Lower leg skin (tissue), 4 donors: ENCODE data around the gene ADGRL1. TPM values are rescaled to one million over a fixed set of nuclear protein-coding genes. Genes with fewer than 3 reads are reported as not detected.
"Not testable (repeated sequence)": the region's sequence is repeated elsewhere in the genome, so short reads cannot be mapped to it uniquely, and the experiment has no call there.

Experiments used
- DNase-seq, 2 donors: peaks; one replicate each; pipeline ENCODE4 v3.0.0-alpha.2; 2019; ENCODE audit warnings: low spot score in 2 of 2
- H3K4me3 ChIP-seq: fragments of 200-600 bp; sonication (generic); 2 replicates; pipeline ENCODE4 v1.5.1; 2017; ENCODE audit warnings: mild to moderate bottlenecking, low read depth; ENCODE audit not compliant: poor library complexity, severe bottlenecking
- POLR2A ChIP-seq, 2 donors: fragments of 450-650 bp; IDR thresholded peaks; one replicate each; pipeline ENCODE4 v1.6.1; 2016 to 2017; ENCODE audit warnings: antibody characterized with exemption in 2 of 2, mild to moderate bottlenecking in 1 of 2, moderate library complexity in 1 of 2
- WGBS, 2 donors: methylation state at CpG; one replicate each; pipeline ENCODE4 v1.1.5; 2018; 5-methylcytosine and 5-hydroxymethylcytosine counted together
- intact Hi-C: fragments of 100-400 bp; cut with DNase I; formaldehyde crosslinking; loops from one replicate; pipeline ENCODE4 v1.15.0; 2023; ENCODE audit warnings: low total_unique reads
- total RNA-seq, 4 donors: library from RNA; depleted of rRNA; stranded (reverse); fragments of >200 nt; gene quantifications; one replicate each; pipeline ENCODE4 v1.1.0, GENCODE V29; 2016
- TF ChIP-seq, protein P1 (sequence below), 3 donors: fragments of 450-650 bp; IDR thresholded peaks; one replicate each; pipeline ENCODE4 v1.5.1; 2016; ENCODE audit warnings: antibody characterized with exemption in 3 of 3, mild to moderate bottlenecking in 3 of 3, moderate library complexity in 2 of 3

The ADGRL1 gene
- 10 to 100 TPM; 27.6 to 37.7 (median 29.8) TPM for total RNA-seq

DNA sequence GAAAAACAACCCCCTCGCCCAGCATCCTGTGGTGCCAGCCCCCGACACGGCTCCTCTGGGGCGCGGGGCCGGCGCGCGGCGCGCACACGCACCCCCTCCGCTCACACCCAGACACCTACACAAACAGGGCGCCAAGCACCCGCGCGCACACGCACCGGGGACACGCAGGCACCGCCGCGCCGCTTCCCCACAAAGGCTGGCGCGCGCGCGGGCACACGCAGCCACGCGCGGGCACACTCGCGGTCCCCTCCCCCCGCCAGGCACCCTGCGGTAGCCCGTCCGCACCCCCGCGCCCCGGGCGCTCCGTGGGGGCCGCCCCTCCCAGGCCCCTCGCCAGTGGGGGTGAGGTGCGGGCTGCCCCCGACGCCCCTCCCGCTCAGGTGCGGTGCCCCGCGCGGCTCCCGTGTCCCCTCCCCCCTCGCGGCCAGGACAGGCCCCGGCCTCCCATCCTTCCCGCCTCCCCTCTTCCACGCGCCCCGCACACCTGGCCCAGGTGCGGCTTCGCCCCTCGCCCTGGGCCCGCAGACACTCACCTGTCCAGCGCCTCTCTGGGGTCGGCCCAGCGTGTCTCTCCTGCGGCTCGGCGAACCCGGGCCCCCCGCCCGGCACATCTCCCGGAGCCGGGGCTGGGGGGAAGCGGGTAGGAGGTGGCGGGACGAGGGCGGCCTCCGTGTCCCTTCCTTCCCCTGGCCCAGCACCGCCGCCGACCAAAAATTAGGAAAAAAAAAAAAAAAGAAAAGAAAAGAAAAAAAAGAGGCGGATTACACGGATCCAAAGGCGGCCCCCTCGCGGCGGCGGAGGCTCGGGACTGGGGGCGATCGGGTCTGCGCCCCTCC is at the start of gene ADGRL1:
ADGRL1 (minus strand) TSS at position 718 of the 836 bp plus-strand sequence. CDS start 22,567 bp downstream, outside the sequence.
- WGBS, 2 donors = 0 to 2% methylated on average over 38 to 48 of the region's 96 CpGs
- intact Hi-C loops, DNase-seq: not testable (repeated sequence)
- peak within 1 kb of the TSS; percentile 45 for H3K4me3 ChIP-seq

DNA sequence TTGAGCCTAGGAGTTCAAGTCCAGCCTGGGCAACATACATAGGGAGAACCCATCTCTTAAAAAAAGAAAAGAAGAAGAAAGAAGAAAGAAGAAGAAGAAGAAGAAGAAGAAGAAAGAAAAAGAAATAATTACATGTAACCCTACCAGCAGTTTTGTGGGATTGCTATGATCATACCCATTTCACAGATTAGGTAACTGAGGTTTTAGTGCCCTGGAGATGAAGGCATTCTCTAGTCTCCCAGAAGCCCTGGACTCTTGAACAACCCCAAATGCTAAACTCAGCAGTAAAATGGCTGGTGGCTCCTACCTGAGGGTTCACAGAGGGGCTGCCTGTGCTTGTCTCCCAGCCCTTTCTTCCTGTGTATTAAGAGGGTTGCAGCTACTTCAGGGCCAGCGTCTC is 49.3 kb upstream of the ADGRL1 start:
- H3K4me3 ChIP-seq, intact Hi-C loops, DNase-seq: not testable (repeated sequence)
- 79 to 93% methylated on average over 1 of the region's 1 CpG for WGBS, 2 donors

DNA sequence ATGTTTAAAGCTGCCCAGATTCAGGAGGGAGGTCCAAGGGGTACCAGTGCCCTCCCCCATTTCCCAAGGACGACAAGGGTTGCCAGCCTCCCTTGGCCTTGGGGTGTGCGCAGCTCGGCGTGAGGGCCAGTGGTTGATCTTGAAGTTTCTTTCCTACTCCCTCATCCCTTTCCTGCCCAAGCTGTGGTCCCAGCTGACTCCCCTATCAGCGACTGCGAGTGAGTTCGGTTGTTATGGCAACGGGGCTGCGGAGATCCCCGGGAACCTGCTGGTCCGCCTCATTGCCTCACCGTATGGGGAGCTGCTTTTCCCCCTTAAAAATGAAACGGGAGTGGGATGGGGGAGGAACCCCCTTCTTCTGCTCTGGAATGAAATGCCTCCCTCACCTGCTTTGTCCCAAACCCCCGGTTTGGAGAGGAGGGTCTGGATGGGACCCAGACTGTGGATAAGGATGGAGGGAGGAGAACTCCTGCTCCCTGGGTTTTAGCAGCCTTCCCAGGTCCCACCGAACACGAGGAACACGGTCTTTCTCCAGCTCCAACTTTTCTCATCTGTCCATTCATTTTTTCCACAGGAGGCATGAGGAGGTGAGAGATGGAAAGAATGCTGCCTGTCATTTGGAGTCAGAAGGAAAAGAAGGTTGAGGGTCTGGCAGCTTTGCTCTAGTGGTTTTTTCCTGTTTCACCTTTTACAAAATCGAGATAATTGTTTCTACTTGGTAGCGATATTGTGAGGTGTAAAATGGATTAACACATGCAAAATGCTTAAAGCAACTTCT is 48.0 kb upstream of the ADGRL1 start:
- DNase-seq, intact Hi-C loops: not testable (repeated sequence)
- WGBS, 2 donors = 15 to 16% methylated on average over 19 of the region's 19 CpGs

DNA sequence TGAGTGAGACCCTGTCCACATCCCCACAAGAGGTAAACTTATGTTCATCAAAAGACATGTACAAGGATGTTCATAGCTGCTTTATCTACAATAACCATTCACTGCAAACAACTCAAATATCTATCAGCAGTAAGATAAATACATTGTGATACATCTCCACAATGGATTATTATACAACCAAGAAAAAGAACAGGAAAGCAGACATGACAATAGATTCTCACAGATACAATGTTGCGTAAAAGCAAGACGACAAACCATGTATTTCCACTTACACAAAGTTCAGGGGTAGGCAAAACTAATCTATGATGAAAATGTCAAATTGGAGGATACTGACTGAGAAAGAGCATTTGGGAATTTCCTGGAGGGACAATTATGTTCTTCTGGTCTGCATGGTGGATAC is 46.2 kb upstream of the ADGRL1 start:
- DNase-seq, intact Hi-C loops, H3K4me3 ChIP-seq: not testable (repeated sequence)
- 93 to 95% methylated on average over 2 of the region's 2 CpGs for WGBS, 2 donors

More for the DNA sequence above, 48.0 kb upstream of the ADGRL1 start:
- H3K4me3 ChIP-seq = not testable (repeated sequence)

DNA sequence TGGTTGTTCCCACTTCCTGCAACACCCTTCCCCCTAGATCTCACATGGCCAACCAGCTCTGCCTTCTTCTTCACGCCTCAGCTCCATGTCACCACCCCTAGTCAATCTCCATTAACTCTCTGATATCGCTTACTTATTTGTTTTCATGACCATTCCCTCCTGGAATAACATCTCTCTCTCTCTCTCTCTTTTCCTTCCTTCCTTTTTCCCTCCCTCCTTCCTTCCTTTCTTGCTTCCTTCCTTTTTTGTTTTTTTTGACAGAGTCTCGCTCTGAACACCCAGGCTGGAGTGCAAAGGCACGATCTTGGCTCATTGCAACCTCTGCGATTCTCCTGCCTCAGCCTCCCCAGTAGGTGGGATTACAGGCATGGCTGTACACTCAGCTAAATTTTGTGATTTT is 44.9 kb upstream of the ADGRL1 start:
- no peak for TF ChIP-seq POLR2A (IDR thresholded peaks at IDR 0.05)
- TF ChIP-seq, protein P1, sequence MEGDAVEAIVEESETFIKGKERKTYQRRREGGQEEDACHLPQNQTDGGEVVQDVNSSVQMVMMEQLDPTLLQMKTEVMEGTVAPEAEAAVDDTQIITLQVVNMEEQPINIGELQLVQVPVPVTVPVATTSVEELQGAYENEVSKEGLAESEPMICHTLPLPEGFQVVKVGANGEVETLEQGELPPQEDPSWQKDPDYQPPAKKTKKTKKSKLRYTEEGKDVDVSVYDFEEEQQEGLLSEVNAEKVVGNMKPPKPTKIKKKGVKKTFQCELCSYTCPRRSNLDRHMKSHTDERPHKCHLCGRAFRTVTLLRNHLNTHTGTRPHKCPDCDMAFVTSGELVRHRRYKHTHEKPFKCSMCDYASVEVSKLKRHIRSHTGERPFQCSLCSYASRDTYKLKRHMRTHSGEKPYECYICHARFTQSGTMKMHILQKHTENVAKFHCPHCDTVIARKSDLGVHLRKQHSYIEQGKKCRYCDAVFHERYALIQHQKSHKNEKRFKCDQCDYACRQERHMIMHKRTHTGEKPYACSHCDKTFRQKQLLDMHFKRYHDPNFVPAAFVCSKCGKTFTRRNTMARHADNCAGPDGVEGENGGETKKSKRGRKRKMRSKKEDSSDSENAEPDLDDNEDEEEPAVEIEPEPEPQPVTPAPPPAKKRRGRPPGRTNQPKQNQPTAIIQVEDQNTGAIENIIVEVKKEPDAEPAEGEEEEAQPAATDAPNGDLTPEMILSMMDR (IDR thresholded peaks at IDR 0.05) = no peak
- no peak overlapping the region for H3K4me3 ChIP-seq
- 74 to 85% methylated on average over 5 of the region's 5 CpGs for WGBS, 2 donors
- intact Hi-C loops = no loop called here
- no peak for DNase-seq

DNA sequence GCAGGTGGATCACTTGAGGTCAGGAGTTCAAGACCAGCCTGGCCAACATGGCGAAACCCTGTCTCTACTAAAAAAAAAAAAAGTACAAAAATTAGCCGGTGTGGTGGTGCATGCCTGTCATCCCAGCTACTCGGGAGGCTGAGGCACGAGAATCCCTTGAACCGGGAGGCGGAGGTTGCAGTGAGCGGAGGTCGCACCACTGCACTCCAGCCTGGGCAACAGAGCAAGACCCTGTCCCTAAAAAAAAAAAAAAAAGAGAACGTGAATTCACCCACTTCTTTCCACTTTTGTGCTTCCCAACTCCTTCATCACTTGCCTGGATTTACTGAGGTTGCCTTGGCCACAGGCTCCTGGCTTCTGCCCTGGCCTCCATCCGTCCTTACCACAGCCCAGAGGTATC is 44.3 kb upstream of the ADGRL1 start:
- WGBS, 2 donors = 86 to 87% methylated on average over 10 of the region's 10 CpGs
- intact Hi-C loops, H3K4me3 ChIP-seq, DNase-seq: not testable (repeated sequence)

DNA sequence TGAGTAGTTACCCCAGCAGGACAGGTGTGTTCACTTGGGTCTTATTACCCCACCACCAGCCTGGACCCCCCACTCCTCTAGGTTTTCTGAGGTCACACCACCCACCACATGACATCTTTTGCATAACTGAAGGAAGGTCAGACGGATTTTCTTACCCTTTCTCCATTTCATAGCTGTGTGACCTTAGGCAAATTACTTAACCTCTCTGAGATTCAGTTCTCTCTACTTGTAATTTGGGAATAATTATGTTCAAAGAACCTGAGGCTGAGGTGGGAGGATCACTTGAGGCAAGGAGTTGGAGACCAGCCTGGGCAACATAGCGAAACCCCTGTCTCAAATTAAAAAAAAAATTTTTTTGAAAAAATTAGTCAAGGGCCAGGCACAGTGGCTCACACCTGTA is 43.9 kb upstream of the ADGRL1 start:
- H3K4me3 ChIP-seq, DNase-seq, intact Hi-C loops: not testable (repeated sequence)
- 67 to 75% methylated on average over 2 of the region's 2 CpGs for WGBS, 2 donors

DNA sequence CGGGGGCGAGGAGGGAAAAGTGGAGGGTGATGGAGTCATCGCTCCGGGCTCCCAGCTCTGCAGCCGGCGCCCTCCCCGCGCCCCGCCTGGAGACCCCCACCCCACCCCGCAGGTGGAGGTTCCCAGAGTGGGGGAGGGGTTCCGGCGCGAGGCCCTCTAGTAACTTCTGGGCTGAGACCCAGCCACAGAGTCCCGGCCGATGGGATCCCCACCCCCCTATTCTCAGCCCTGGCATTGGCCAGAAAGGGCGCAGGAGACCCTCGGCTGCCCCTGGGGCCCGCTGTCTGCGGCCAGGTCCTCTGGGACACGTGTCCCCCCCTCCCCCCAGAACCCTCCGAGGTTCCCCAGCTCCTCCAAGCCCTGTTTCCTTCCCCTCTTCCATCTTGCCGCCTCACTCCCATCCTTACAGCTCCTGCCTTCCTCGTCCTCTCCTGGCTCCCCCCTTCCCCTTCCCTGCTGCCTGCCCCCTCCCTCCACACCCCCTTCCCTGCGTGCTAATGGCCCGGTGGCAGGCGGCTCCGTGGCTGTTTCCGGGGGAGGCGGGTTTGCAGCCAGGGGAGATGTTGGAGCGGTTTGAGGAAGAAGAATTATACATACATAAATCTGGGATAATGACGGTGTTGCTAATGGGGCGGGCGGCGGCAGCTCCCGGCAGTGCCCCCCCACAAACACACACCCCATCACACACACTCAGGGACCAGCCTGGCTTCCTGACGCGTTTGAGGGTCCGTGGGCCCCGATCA is 43.2 kb upstream of the ADGRL1 start:
- 1 to 3% methylated on average over 22 to 26 of the region's 39 CpGs for WGBS, 2 donors
- peak in 1 of 2 donors; percentile 84 for DNase-seq
- peak overlapping the region; percentile 30 for H3K4me3 ChIP-seq
- intact Hi-C loops = not testable (repeated sequence)

DNA sequence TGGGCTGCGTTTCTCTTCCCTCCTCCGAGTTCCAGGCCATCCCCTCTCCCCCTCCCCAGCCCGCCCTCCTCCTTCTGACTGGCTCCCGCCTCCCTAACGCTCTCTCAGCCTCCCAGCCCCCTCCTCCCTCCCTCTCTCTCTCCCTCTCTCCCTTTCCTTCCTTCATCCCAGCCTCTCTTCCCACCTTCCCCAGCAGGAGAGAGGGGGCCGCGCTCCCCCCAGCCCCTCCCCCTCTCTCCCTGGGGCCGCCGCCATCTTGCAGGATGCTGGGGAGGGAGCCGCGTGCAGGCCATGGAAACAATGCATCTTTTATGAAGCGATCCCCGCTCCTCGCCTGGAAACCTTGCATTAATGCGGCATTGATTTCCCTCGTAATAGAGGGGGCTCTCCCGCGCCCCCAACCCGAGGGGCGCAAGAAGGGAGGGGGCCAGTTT is 42.6 kb upstream of the ADGRL1 start:
- no peak for TF ChIP-seq POLR2A (IDR thresholded peaks at IDR 0.05)
- TF ChIP-seq, protein P1 (IDR thresholded peaks at IDR 0.05) = no peak
- DNase-seq = peak in 1 of 2 donors; percentile 87

DNA sequence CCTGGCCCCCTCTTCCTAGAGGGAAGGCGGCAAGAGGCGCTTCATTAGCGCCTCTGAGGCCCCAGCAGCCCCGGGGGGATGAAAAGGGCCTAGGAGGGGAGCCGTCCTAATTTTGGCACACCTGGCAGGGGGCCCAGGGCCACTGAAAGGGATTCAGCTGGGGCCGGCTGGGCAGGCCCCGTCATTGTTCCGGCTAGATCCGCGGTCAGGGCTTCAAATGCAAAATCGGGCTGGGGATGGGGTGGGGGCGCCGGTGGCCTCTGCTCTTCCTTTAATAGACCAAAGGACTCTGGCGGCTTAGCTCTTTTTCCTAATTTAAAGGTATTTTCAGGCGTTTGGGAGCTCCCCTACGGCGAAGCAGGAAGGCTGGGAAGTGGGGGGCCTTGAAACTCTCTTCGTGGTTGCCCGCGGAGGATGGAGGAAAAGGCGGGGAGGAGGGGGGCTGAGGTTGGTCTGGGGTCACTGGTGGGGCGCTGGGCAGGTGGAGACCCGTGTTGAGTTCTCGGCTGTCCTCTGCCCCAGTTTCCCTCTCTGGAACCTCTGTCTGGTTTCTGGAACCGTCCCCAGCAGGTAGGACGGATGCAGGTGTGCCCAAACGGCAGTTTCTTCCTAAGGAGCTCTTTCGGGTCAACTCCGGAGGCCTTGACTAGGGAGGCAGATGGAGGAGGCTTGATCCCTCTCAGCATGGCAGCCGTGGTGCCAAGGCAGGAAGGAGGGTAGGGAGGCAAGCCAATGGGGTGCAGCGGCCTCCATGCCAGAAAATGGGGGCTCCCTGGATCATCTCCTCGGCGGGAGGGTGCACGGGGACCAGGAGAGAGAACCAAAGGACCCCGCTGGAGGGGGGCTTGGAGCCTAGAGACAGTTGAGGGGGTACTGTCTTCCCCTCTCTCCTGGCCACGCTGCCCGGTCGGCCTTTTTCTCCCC is 41.8 kb upstream of the ADGRL1 start:
- intact Hi-C loops, DNase-seq, H3K4me3 ChIP-seq: not testable (repeated sequence)
- 9 to 14% methylated on average over 38 of the region's 38 CpGs for WGBS, 2 donors

More for the DNA sequence above, 42.6 kb upstream of the ADGRL1 start:
- peak overlapping the region; percentile 30 for H3K4me3 ChIP-seq
- 0 to 1% methylated on average over 12 to 15 of the region's 20 CpGs for WGBS, 2 donors
- intact Hi-C loops = no loop called here

DNA sequence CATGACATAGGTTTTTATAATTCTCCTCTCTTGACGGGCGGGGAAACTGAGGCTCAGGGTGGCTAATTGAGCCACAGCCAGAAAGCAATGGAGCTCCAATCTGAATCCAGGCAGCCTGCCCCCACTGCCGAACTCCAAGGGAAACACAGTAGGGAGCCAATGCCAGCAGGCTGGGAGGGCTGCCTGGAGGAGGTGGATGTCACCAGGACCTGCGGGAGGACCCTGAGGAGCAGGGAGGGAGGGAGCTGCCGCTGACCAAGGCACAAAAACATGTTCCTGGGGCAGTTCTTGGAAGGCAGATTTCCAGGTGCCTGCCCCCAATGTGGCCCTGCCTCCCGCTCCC is 41.2 kb upstream of the ADGRL1 start:
- H3K4me3 ChIP-seq, intact Hi-C loops, DNase-seq: not testable (repeated sequence)
- WGBS, 2 donors = 63 to 64% methylated on average over 6 of the region's 6 CpGs
